Neural cell (in vitro differentiated cells): ENCODE results near the gene PBX2. TPM values are rescaled to one million over a fixed set of nuclear protein-coding genes. Genes with fewer than 3 reads are reported as not detected.

Source experiments
- H2AFZ ChIP-seq: fragments of 200-600, 300-800 bp; sonication (generic), shearing (Covaris generic); 2 replicates; pipeline ENCODE4 v1.6.0; 2014; ENCODE audit warnings: low read depth, mild to moderate bottlenecking, antibody characterized with exemption, low read length, moderate library complexity
- H3F3A ChIP-seq: fragments of 200-600 bp; shearing (Covaris generic); 2 replicates; pipeline ENCODE4 v1.6.1; 2016; ENCODE audit warnings: mild to moderate bottlenecking, moderate library complexity, mixed read lengths, antibody characterized with exemption, low read length; ENCODE audit not compliant: insufficient read depth, poor library complexity, severe bottlenecking
- H3K27ac ChIP-seq: fragments of 200-600, 300-800 bp; sonication (generic), shearing (Covaris generic); 2 replicates; pipeline ENCODE4 v1.5.1; 2014; ENCODE audit warnings: mild to moderate bottlenecking, low read length, moderate library complexity
- H3K27me3 ChIP-seq: fragments of 300-800, 200-600 bp; sonication (generic), shearing (Covaris generic); 2 replicates; pipeline ENCODE4 v1.6.0; 2014; ENCODE audit warnings: mild to moderate bottlenecking, low read depth, low read length, moderate library complexity; ENCODE audit not compliant: insufficient read depth
- H3K36me3 ChIP-seq: fragments of 300-800, 200-600 bp; sonication (generic), shearing (Covaris generic); 2 replicates; pipeline ENCODE4 v1.5.1; 2014; ENCODE audit warnings: mild to moderate bottlenecking, antibody characterized with exemption, low read length, moderate library complexity; ENCODE audit not compliant: insufficient read depth
- H3K4me2 ChIP-seq: fragments of 300-800, 200-600 bp; sonication (generic), shearing (Covaris generic); 2 replicates; pipeline ENCODE4 v1.6.0; 2014; ENCODE audit warnings: mild to moderate bottlenecking, low read length
- H3K4me3 ChIP-seq: fragments of 300-800, 200-600 bp; sonication (generic), shearing (Covaris generic); 2 replicates; pipeline ENCODE4 v1.5.1; 2014; ENCODE audit warnings: mild to moderate bottlenecking, low read length, moderate library complexity
- H3K79me2 ChIP-seq: fragments of 200-600 bp; shearing (Covaris generic); replicated peaks from 2 replicates; pipeline ENCODE4 v1.6.0; 2014; ENCODE audit warnings: mild to moderate bottlenecking, low read length, moderate library complexity; ENCODE audit not compliant: insufficient read depth
- H3K9ac ChIP-seq: fragments of 300-800, 200-600 bp; sonication (generic), shearing (Covaris generic); 2 replicates; pipeline ENCODE4 v1.6.1; 2016; ENCODE audit warnings: mild to moderate bottlenecking, low read length, mixed read lengths
- H3K9me2 ChIP-seq: fragments of 200-600 bp; shearing (Covaris generic); 2 replicates; pipeline ENCODE4 v1.6.1; 2016; ENCODE audit warnings: mild to moderate bottlenecking, low read length, mixed read lengths; ENCODE audit not compliant: insufficient read depth
- H3K9me3 ChIP-seq: fragments of 200-600, 300-800 bp; sonication (generic), shearing (Covaris generic); 2 replicates; pipeline ENCODE4 v1.6.1; 2016; ENCODE audit warnings: mild to moderate bottlenecking, mixed run types, low read length, moderate library complexity, mixed read lengths
- H4K20me1 ChIP-seq: fragments of 200-600 bp; shearing (Covaris generic); 2 replicates; pipeline ENCODE4 v1.6.1; 2016; ENCODE audit warnings: mild to moderate bottlenecking, mixed run types; ENCODE audit not compliant: insufficient read depth
- CTCF ChIP-seq: fragments of 450-650 bp; IDR thresholded peaks from 2 replicates; pipeline ENCODE4 v1.5.1; 2014; ENCODE audit warnings: antibody characterized with exemption, mild to moderate bottlenecking, moderate library complexity; ENCODE audit not compliant: poor library complexity, severe bottlenecking
- EP300 ChIP-seq: fragments of 450-650 bp; conservative IDR thresholded peaks from 2 replicates; pipeline ENCODE4 v1.6.1; 2014; ENCODE audit warnings: antibody characterized with exemption, mild to moderate bottlenecking, moderate library complexity; ENCODE audit not compliant: poor library complexity, severe bottlenecking
- EZH2 ChIP-seq: fragments of 200-600, 300-800 bp; shearing (Covaris generic), sonication (generic); IDR thresholded peaks from 2 replicates; pipeline ENCODE4 v1.6.1; 2014; ENCODE audit warnings: antibody characterized with exemption, low read length, borderline replicate concordance, mild to moderate bottlenecking; ENCODE audit not compliant: insufficient read depth, poor library complexity, severe bottlenecking
- MXI1 ChIP-seq: fragments of 450-650 bp; conservative IDR thresholded peaks from 2 replicates; pipeline ENCODE4 v1.6.1; 2014; ENCODE audit warnings: antibody characterized with exemption, mild to moderate bottlenecking; ENCODE audit not compliant: poor library complexity, severe bottlenecking
- POLR2AphosphoS5 ChIP-seq: IDR thresholded peaks from 2 replicates; pipeline ENCODE4 v1.6.1; 2012
- RAD21 ChIP-seq: fragments of 450-650 bp; conservative IDR thresholded peaks from 2 replicates; pipeline ENCODE4 v1.6.1; 2014; ENCODE audit warnings: antibody characterized with exemption, mild to moderate bottlenecking, moderate library complexity
- REST ChIP-seq: IDR thresholded peaks from 2 replicates; pipeline ENCODE4 v1.6.1; 2012; ENCODE audit warnings: borderline replicate concordance
- SMC3 ChIP-seq: fragments of 450-650 bp; conservative IDR thresholded peaks from 2 replicates; pipeline ENCODE4 v1.6.1; 2014; ENCODE audit warnings: antibody characterized with exemption, mild to moderate bottlenecking, moderate library complexity; ENCODE audit not compliant: poor library complexity
- TAF1 ChIP-seq: IDR thresholded peaks from 2 replicates; pipeline ENCODE4 v1.6.1; 2012; ENCODE audit warnings: low read depth
- polyA plus RNA-seq: library from polyadenylated mRNA; depleted of rRNA; stranded (reverse); fragments of >200 nt; gene quantifications from 2 replicates; pipeline ENCODE4 v1.2.3, GENCODE V29; 2014

PBX2 gene
- polyA plus RNA-seq, 1 donor from 2014 or later, result 53.2 TPM

DNA sequence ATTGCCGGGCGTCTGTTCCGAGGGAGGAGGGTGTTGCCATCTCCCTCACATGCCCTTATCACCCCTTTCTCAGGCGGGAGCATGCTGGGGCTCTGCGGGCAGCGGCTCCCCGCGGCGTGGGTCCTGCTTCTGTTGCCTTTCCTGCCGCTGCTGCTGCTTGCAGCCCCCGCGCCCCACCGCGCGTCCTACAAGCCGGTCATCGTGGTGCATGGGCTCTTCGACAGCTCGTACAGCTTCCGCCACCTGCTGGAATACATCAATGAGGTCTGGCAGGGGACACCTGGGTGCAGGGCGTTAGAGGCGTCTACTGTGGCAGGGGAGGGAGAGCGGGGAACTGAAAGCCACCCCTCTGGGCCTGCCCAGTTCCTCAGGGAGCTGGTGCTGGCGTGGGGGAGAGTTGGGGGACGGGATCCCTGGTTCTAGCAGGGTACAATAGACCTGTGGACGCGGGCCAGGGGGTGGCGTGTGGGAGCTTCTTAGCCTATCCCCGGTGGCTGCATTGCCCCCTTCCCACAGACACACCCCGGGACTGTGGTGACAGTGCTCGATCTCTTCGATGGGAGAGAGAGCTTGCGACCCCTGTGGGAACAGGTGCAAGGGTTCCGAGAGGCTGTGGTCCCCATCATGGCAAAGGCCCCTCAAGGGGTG, 35.4 kb downstream of the PBX2 start:
- no peaks in the 10 kb centered on the region for H3K9me3 ChIP-seq
- H3K79me2 ChIP-seq, result peaks cover 9% of the 10 kb centered on the region
- peak overlapping the region; percentile 93 for H3K27ac ChIP-seq
- no peaks in the 10 kb centered on the region for H4K20me1 ChIP-seq
- no peaks in the 10 kb centered on the region for H3K36me3 ChIP-seq
- peak overlapping the region; percentile 82 for H3K4me2 ChIP-seq
- H3K27me3 ChIP-seq, result peaks cover 28% of the 10 kb centered on the region
- TF ChIP-seq REST (no peak), MXI1 (peak; percentile 61), SMC3 (peak; percentile 85), CTCF (peak; percentile 79), RAD21 (peak; percentile 75)
- H3K4me3 ChIP-seq, result peak overlapping the region; percentile 79
- no peaks in the 10 kb centered on the region for H3F3A ChIP-seq
- no peaks in the 10 kb centered on the region for H3K9me2 ChIP-seq
- peak overlapping the region; percentile 86 for H3K9ac ChIP-seq
- peak overlapping the region; percentile 75 for H2AFZ ChIP-seq

DNA sequence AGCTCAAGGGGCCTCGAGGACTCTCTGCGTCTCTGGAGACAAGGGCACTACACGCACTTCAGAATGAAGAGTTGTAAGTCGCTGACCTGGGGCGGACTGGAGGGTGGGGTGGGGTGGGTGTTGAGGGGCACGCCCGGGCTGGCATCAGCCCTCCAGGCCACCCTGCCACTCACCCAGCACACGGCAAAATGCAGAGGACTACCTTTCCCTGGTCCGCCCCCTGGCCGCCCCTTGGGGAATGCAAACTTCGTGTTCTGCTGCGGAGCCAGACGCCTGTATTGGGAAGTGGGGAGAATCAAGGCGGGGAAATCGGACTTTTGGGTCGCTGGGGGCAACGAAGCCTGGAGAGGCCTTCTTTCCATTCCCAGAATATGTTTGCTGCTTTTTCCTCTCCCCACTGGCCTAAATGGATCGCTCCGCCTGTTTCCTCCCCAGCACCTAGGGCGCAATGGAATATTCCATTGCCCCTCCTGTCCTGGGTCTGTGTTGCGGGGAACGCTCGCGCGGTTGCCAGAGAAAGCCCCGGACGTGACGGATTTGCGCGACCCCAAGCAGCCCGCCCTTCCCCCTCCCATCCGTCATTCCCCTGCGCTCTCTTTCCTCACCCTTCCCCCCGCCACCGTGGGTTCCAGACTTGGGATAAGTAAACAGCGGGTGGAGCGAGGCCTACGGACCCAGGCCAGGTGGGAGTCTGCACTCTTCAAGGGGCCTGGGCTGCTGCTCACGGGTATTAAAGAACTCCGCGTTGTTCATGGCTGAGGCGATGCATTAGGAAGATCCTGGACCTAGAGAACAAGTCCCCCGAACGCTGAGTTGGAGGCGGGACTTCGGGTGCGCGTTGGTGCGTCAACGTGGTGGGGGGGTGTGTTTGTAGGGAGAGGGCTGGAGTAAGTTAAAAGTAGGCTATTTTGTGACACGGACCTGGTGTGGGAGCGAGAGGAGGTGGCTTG, 36.2 kb downstream of the PBX2 start, which contains the start of gene PPT2:
TSS of gene PPT2 (plus strand) at position 578 of the 950 bp plus-strand sequence. CDS start 454 bp downstream, outside the sequence.
- peaks cover 9% of the 10 kb centered on the region for H3K79me2 ChIP-seq
- H3K27ac ChIP-seq, result peak within 1 kb of the TSS; percentile 93
- H3K9me2 ChIP-seq, result no peaks in the 10 kb centered on the region
- TF ChIP-seq TAF1 (no peak), EP300 (peak; percentile 89), EZH2 (no peak), REST (peak; percentile 86), MXI1 (peak; percentile 94), SMC3 (no peak), RAD21 (peak; percentile 30), POLR2AphosphoS5 (peak; percentile 89), CTCF (peak; percentile 42)
- no peaks in the 10 kb centered on the region for H3K9me3 ChIP-seq
- H3K9ac ChIP-seq, result peak within 1 kb of the TSS; percentile 86
- peaks cover 36% of the 10 kb centered on the region for H3K27me3 ChIP-seq
- peak within 1 kb of the TSS; percentile 75 for H2AFZ ChIP-seq
- no peaks in the 10 kb centered on the region for H4K20me1 ChIP-seq
- H3K4me2 ChIP-seq, result peak within 1 kb of the TSS; percentile 88
- H3K36me3 ChIP-seq, result no peaks in the 10 kb centered on the region
- H3K4me3 ChIP-seq, result peak within 1 kb of the TSS; percentile 79
- H3F3A ChIP-seq, result no peaks in the 10 kb centered on the region
